Measurements from ENCODE around the gene RAD51B.

GRCh38 chr14:67933266-67933665, 113.7 kb downstream of the RAD51B start:
- TF ChIP-seq EZH2phosphoT487 (IDR thresholded peaks at IDR 0.05; ENCODE audit: low read length) (no peak), CTCF (IDR thresholded peaks at IDR 0.05; ENCODE audit: low read length) (no peak), EZH2 (optimal IDR thresholded peaks at IDR 0.05; ENCODE audit: low read depth, low read length) (no peak)
